Purkinje cell (primary cell): ENCODE measurements around the gene TBC1D13. TPM values are rescaled to one million over a fixed set of nuclear protein-coding genes. Genes with fewer than 3 reads are reported as not detected.

Source experiments
- polyA plus RNA-seq: library from polyadenylated mRNA; unstranded; fragments of >200 nt; fragmentation: Nextera tagmentation; gene quantifications from 2 replicates; pipeline ENCODE4 v1.2.1, GENCODE V29; 2014

The TBC1D13 gene
- 2.0 and 2.6 TPM in 2 replicates for polyA plus RNA-seq

GRCh38 chr9:128786681-128787601 is at the start of gene TBC1D13:
Gene TBC1D13 (plus strand): TSS chr9:128787253. CDS start chr9:128787354, 101 bp downstream.

DNA sequence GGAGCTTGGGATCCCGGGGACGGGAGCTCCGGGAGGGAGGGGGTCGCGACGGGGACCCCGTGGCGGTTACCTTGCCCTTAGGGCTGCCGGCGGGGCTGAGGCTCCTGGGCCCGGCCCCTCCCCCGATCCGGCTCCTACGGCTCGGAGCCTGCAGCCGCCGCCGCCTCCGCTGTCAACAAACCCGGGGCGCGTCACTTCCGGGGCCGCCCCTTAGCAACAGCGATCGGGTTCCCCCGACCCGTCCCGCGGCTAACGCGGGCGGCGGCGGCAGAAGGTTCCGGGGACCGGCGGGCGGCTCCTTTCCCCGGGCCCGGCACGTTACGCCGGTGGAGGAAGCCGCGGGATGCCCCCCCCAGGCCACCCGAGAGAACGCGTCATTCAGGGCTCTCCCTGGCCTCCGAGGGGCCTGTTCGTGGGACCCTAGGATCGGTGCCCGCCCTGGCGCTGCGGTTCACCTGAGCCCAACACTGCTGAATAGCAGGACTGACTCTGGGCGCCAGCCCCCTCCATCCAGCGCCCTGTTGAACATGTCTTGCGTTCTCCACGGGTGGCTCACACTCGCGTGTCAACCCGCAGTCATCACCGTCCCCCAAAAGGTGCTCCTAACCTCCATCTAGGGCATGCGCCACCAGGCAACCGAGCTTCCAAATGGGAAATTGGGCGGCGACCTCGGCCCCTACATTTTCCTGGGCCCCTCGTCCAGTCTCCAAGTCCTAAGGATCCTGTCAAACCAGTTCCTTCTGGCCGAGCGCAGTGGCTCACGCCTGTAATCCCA is 15.1 kb upstream of the TBC1D13 start, which contains the start of gene ZER1:
Gene ZER1 (minus strand): TSS at position 183 of the 775 bp plus-strand sequence. CDS start 16,362 bp downstream, outside the sequence.

GRCh38 chr9:128818099-128818838 is 31.2 kb downstream of the TBC1D13 start, which contains the start of gene ENDOG:
Gene ENDOG (plus strand): TSS chr9:128818500. CDS start chr9:128818685, 185 bp downstream.

DNA sequence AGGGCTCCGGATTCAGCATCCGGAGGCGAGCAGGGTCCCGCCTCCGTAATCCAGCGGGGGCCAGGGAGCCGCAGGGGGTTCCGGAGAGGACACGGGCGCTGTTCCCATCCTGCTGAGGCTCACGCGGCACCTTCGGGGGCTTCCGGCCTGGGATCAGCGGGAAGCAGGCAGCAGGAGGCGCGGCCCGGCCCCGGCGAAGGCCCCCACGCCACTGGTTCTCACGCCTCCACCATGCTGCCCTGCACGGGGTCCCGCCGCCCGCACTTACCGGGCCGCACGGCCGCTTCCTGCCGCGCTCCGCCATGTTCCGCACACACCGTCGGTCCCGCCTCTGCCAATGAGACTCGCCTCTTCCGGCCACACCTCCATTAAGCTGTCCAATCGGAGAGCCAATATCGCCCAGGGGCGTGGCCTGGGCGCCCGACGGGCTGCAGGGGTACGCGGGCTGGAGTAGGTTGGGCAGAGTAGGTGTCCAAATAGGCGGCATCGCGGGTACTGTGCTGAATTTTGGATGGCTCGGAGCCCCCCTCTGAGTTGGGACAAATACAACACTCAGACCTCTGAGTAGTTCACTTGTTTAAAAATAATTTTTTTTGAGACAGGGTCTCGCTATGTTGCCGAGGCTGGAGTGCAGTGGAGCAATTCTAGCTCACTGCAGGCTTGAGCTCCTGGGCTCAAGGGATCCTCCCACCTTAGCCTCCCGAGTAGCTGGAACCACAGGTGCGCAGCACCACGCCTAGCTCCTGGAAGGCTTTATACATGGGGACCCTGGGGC is 42.6 kb downstream of the TBC1D13 start, which contains the start of gene SPOUT1:
Gene SPOUT1 (minus strand): TSS at position 318 of the 775 bp plus-strand sequence. CDS start 14 bp downstream, at position 304.

Other genes starting within 250 kb of the TBC1D13 start
- 685 and 889 TPM in 2 replicates for gene SPTAN1, start 234.7 kb upstream of the TBC1D13 start, polyA plus RNA-seq
- 0.14 and 0.77 TPM in 2 replicates for gene DYNC2I2, start 130.4 kb upstream of the TBC1D13 start, polyA plus RNA-seq
- 177 and 187 TPM in 2 replicates for gene SET, start 98.0 kb upstream of the TBC1D13 start, polyA plus RNA-seq
- gene PKN3, start 84.8 kb upstream of the TBC1D13 start, polyA plus RNA-seq: not detected in 2 replicates
- 0.21 TPM in 1 of 2 replicates, not detected in the other for gene ZDHHC12, start 63.1 kb upstream of the TBC1D13 start, polyA plus RNA-seq
- gene ZER1, start 15.3 kb upstream of the TBC1D13 start, polyA plus RNA-seq: 2.3 and 4.4 TPM in 2 replicates
- gene ENDOG, start 31.2 kb downstream of the TBC1D13 start, polyA plus RNA-seq: 8.6 and 12.4 TPM in 2 replicates
- 5.4 and 9.8 TPM in 2 replicates for gene SPOUT1, start 42.5 kb downstream of the TBC1D13 start, polyA plus RNA-seq
- 12.4 and 14.1 TPM in 2 replicates for gene KYAT1, start 94.7 kb downstream of the TBC1D13 start, polyA plus RNA-seq
- 10.3 and 11.2 TPM in 2 replicates for gene LRRC8A, start 94.9 kb downstream of the TBC1D13 start, polyA plus RNA-seq
- gene PHYHD1, start 133.7 kb downstream of the TBC1D13 start, polyA plus RNA-seq: 4.6 TPM in 1 of 2 replicates, not detected in the other
- 16.7 and 20.3 TPM in 2 replicates for gene DOLK, start 160.3 kb downstream of the TBC1D13 start, polyA plus RNA-seq
- 8.6 and 11.3 TPM in 2 replicates for gene NUP188, start 160.4 kb downstream of the TBC1D13 start, polyA plus RNA-seq
- gene SH3GLB2, start 241.1 kb downstream of the TBC1D13 start, polyA plus RNA-seq: 1.6 and 3.5 TPM in 2 replicates
- 3.1 TPM in 2 replicates for gene MIGA2, start 249.4 kb downstream of the TBC1D13 start, polyA plus RNA-seq